ENCODE data around the gene PCNX1. TPM values are rescaled to one million over a fixed set of nuclear protein-coding genes. Genes with fewer than 3 reads are reported as not detected.

Gene PCNX1
- total RNA-seq, 1 donor = 47.4 TPM

- no peak for TF ChIP-seq CTCF (IDR thresholded peaks at IDR 0.05; ENCODE audit: insufficient read depth, low read length)
- no peak for DNase-seq (ENCODE audit: low read depth)
- no peak overlapping the region for H3K4me3 ChIP-seq (ENCODE audit: low read depth, low read length)
Measured at GRCh38 chr14:70995671-70996070, 88.4 kb downstream of the PCNX1 start.

- no peak for DNase-seq (ENCODE audit: low read depth)
- TF ChIP-seq CTCF (IDR thresholded peaks at IDR 0.05; ENCODE audit: insufficient read depth, low read length) = no peak
- H3K4me3 ChIP-seq (ENCODE audit: low read depth, low read length) = no peak overlapping the region
Measured at GRCh38 chr14:70999117-70999516, 91.9 kb downstream of the PCNX1 start.

GRCh38 chr14:71000091-71000490 lies 92.8 kb downstream of the PCNX1 start:
- DNase-seq (ENCODE audit: low read depth) = no peak
- no peak overlapping the region for H3K4me3 ChIP-seq (ENCODE audit: low read depth, low read length)
- TF ChIP-seq CTCF (IDR thresholded peaks at IDR 0.05; ENCODE audit: insufficient read depth, low read length) = no peak

GRCh38 chr14:71001742-71002141 lies 94.5 kb downstream of the PCNX1 start:
- DNase-seq (ENCODE audit: low read depth) = no peak
- no peak overlapping the region for H3K4me3 ChIP-seq (ENCODE audit: low read depth, low read length)
- TF ChIP-seq CTCF (IDR thresholded peaks at IDR 0.05; ENCODE audit: insufficient read depth, low read length) = no peak

- no peak for TF ChIP-seq CTCF (IDR thresholded peaks at IDR 0.05; ENCODE audit: insufficient read depth, low read length)
- no peak for DNase-seq (ENCODE audit: low read depth)
Measured at GRCh38 chr14:71003156-71003555, 95.9 kb downstream of the PCNX1 start.

GRCh38 chr14:71004481-71004880 lies 97.2 kb downstream of the PCNX1 start:
- DNase-seq (ENCODE audit: low read depth) = no peak
- TF ChIP-seq CTCF (IDR thresholded peaks at IDR 0.05; ENCODE audit: insufficient read depth, low read length) = no peak
- no peak overlapping the region for H3K4me3 ChIP-seq (ENCODE audit: low read depth, low read length)

More at GRCh38 chr14:71003156-71003555, 95.9 kb downstream of the PCNX1 start:
- H3K4me3 ChIP-seq (ENCODE audit: low read depth, low read length) = no peak overlapping the region

- no peak overlapping the region for H3K4me3 ChIP-seq (ENCODE audit: low read depth, low read length)
- no peak for DNase-seq (ENCODE audit: low read depth)
- TF ChIP-seq CTCF (IDR thresholded peaks at IDR 0.05; ENCODE audit: insufficient read depth, low read length) = no peak
Measured at GRCh38 chr14:71005076-71005475, 97.8 kb downstream of the PCNX1 start.

All from fibroblast of the aortic adventitia (primary cell).